ENCODE measurements around the gene MYCT1. TPM values are rescaled to one million over a fixed set of nuclear protein-coding genes. Genes with fewer than 3 reads are reported as not detected.
"Not testable (repeated sequence)": the region's sequence is repeated elsewhere in the genome, so short reads cannot be mapped to it uniquely, and the experiment has no call there.

MYCT1 gene
- 0.60 TPM for polyA plus RNA-seq (2013, experiment 1 of 2; ENCODE audit: insufficient read length)
- 0.62 TPM for polyA plus RNA-seq (2013, experiment 2 of 2; ENCODE audit: insufficient read length)

GRCh38 chr6:152697634-152698033 lies at the start of gene MYCT1:
MYCT1 (plus strand) TSS chr6:152697897; CDS start chr6:152697903, 6 bp downstream.
- no peak for DNase-seq

- peak; percentile 17 for DNase-seq
Measured at GRCh38 chr6:152648105-152648504, 49.6 kb upstream of the MYCT1 start.

GRCh38 chr6:152651986-152652385 lies 45.7 kb upstream of the MYCT1 start:
- peak; percentile 20 for DNase-seq

GRCh38 chr6:152661776-152662175 lies 35.9 kb upstream of the MYCT1 start:
- no peak for DNase-seq

GRCh38 chr6:152669895-152670294 lies 27.8 kb upstream of the MYCT1 start:
- peak; percentile 31 for DNase-seq

GRCh38 chr6:152671171-152671570 lies 26.5 kb upstream of the MYCT1 start:
- peak; percentile 31 for DNase-seq

- peak; percentile 25 for DNase-seq
Measured at GRCh38 chr6:152673236-152673635, 24.5 kb upstream of the MYCT1 start.

GRCh38 chr6:152680151-152680550 lies 17.5 kb upstream of the MYCT1 start:
- no peak for DNase-seq

- DNase-seq = no peak
Measured at GRCh38 chr6:152680879-152681517, 16.7 kb upstream of the MYCT1 start.

- no peak for DNase-seq
Measured at GRCh38 chr6:152682141-152682540, 15.6 kb upstream of the MYCT1 start.

- DNase-seq = not testable (repeated sequence)
Measured at GRCh38 chr6:152682935-152683334, 14.8 kb upstream of the MYCT1 start.

- DNase-seq = no peak
Measured at GRCh38 chr6:152685819-152686218, 11.9 kb upstream of the MYCT1 start.

GRCh38 chr6:152695372-152696045 lies 2.2 kb upstream of the MYCT1 start:
- DNase-seq = no peak

GRCh38 chr6:152696522-152696921 lies 1.2 kb upstream of the MYCT1 start:
- DNase-seq = peak; percentile 89

GRCh38 chr6:152698692-152699091 lies 995 bp downstream of the MYCT1 start:
- no peak for DNase-seq

GRCh38 chr6:152700427-152700826 lies 2.7 kb downstream of the MYCT1 start:
- DNase-seq = no peak

GRCh38 chr6:152701081-152701862 lies 3.6 kb downstream of the MYCT1 start:
- peak; percentile 72 for DNase-seq

- DNase-seq = peak; percentile 21
Measured at GRCh38 chr6:152701863-152702401, 4.2 kb downstream of the MYCT1 start.

- not testable (repeated sequence) for DNase-seq
Measured at GRCh38 chr6:152703750-152704149, 6.1 kb downstream of the MYCT1 start.

GRCh38 chr6:152705327-152705726 lies 7.6 kb downstream of the MYCT1 start:
- no peak for DNase-seq

GRCh38 chr6:152716322-152716721 lies 18.6 kb downstream of the MYCT1 start:
- no peak for DNase-seq

GRCh38 chr6:152720974-152721373 lies 23.3 kb downstream of the MYCT1 start:
- peak; percentile 30 for DNase-seq

GRCh38 chr6:152721956-152722355 lies 24.3 kb downstream of the MYCT1 start:
- DNase-seq = no peak

Measured in fibroblast of skin of abdomen (primary cell).